ENCODE results near the gene BCL2L11.

Gene BCL2L11

DNA sequence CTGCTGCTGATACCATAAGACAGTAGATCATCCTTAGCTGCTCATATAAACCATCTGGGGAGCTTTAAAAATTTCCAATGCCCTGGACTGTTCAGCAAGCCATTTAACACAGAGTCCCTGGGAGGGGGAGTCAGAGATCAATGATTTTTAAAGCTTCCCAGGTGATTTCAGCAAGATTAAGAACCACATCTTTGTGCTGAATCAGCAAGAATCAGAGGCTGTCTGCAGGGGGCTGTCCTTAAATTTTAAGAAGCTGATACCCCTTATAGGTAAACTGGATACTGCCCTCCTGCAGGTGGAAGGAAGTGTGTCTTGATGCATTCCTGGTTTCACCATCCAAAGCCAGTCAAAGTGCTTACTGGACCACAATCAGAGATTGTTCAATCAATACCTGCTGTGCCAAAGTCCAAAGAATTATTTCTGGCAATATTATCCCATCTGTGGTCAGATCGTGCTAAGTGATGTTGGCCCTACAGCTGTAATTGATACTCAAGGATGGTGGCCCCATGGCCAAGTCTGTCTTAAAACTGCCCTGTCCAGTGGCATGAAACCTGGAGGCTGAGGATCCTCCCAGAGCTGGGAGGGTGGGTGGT, 72.2 kb downstream of the BCL2L11 start:
- DNase-seq (ENCODE audit: low read depth), result no peak

DNA sequence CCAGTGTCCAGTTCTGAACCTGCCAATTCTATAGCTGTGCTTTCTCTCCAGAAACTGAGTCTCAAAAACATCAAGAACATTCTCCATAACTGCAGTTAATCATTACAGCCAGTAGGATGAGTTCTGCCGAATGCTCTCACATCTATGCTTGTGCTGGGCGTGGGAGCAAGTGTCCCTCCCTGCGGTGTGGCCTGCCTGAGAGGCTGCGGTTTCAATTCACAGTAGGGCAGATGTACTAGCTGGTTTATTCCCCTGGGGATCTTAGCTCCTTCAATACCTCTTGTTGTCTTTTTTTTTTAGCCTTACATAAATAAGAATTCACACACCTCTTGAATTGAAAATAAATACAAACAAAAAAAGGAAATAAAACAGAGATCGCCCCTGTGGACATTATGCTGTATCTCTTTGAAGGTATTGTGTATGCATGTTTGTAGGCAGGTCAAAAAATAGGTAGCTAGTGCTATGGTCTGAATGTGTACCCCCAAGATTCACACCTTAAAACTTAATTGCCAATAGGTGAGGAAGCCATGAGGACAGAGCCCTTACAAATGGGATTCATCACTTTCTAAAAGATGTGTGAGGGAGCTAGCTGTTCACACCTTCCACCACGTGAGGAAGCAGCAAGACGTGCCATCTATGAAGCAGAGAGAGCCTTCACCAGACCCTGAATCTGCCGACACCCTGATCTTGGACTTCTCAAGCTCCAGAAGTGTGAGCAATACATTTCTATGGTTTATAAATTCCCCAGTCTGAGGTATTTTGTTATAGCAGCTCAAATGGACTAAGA, 74.3 kb downstream of the BCL2L11 start:
- DNase-seq (ENCODE audit: low read depth), result no peak

DNA sequence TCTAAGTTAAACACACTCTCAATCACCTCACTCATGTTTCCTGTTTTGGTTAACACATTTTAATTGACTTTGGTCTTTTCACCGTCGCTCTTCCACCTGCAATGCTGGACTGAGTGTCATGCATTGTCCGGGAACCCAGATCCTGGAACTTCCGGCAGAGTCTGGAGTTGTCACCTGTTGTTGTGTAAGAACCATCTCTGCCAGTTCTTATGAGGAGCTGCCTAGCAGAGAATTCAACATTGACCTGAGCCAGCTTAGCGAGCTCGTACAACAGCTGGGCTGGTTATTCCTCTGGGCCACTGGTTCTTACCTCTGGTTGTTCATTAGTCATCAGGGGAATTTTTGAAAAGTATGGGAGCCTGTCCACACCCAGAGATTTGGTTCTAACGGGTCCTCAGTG, 75.7 kb downstream of the BCL2L11 start:
- no peak for DNase-seq (ENCODE audit: low read depth)

DNA sequence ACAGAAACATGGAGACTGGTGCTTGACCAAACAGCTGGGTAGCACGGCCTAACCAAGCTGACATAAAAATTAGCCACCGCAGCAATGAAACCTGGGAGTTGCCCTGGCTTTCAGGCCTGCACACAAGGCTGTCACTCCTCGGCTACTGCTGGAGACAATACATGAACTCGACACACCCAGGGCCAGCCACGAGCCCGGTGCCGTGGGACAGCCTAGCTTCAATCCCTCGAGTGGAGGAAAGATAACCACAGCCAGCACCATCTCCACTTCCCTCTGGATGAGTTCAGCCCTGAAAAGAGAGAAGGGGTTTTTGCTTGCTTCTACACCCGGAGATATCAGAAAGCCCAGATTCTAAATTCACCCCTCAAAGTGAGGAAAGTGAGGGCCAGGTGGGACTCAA, 78.0 kb downstream of the BCL2L11 start:
- no peak for DNase-seq (ENCODE audit: low read depth)

DNA sequence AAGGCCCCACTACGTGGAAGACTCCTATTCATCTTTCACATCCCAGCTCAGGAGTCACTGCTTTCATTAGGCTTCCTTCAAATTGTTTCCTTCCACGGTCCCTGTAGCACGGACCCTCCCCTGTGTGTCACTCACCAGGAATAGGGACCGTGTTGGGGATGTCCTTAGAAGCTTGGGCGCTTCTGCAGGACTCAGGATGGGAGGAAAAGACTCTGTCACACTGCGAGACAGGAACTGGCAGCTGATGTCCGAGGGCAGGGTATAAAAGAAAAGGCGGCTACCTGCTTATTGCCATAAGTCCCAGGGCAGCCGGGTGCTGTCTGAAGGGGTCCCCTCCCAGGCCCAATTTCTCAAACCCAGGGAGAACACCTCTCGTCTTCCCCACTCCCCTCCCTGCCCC, 79.1 kb downstream of the BCL2L11 start:
- DNase-seq (ENCODE audit: low read depth), result no peak

DNA sequence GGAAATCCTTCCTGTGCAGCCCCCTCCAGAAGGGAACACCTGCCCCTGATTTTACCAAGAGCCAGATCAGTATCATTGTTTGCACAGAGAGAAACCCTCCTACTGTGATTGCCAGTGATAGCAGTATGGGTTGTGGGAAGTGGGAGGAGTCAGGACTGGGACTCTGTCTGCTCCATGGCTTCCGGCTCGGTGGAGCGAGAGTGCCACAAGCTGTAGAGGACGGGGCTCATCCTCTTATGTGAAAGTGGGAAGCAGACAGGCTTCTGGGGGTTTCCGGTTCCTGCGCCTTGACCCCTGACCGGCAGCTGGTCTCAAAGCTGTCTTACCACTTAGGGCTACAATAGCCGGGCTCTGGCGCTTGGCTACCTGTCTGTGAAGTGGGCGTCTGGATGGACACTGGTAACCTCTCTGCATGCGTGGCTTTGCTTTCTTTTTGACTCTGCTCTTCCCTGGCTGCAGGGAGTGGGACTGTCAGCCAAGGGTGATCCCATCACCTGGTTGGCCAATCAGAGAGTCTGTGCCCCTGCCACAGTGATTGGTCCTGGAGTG, 79.7 kb downstream of the BCL2L11 start:
- no peak for DNase-seq (ENCODE audit: low read depth)

DNA sequence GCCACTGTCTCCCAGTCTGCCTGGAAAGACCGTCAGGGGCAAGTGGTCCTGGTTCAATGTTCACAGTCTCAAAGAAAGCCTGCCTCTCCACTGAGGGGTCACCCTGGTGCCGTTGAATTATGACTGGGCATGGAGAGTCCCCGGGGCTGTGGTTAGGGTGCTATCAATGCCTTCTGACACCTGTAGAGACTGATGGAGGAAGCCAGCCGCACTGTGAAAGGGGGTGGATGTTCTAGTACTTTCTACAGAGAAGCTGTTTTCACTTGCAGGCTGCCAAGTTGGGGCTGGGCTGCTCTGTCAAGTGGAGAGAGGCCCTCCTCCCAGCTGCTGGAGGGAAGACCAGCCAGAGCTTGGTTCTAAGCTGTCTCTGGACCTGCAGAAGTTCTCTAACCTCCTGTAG, 80.5 kb downstream of the BCL2L11 start:
- DNase-seq (ENCODE audit: low read depth), result no peak

DNA sequence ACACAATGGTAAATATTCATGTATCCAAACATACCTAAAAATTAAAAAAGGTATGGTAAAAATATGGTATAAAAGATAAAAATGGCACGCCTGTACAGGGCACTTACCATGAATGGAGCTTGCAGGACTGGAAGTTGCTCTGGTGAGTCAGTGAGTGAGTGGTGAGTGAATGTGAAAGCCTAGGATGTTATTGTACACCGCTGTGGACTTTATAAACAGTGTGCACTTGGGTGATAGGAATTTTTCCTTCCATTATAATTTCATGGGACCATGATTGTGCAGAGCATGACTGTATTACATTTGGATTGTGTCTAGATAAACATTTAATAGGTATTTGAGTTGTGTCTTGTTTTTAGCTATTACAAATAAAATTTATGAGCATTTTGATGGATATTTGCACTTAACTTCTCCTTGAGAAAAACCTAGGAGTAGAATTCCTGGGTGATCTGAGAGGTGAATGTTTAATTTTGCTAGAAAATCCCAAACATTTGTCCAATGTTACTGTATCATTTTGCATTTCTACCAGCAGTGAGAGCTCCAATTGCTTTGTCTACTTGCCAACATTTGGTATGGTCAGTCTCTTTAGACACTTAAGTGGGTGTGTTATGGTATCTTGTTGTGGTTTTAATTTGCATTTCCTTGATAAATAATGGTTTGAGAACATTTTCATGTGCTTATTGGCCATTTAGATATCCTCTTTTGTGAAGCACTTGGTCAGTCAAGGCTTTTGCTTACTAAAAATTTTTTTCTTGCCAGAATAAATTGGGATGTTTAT, 81.7 kb downstream of the BCL2L11 start:
- DNase-seq (ENCODE audit: low read depth), result no peak

DNA sequence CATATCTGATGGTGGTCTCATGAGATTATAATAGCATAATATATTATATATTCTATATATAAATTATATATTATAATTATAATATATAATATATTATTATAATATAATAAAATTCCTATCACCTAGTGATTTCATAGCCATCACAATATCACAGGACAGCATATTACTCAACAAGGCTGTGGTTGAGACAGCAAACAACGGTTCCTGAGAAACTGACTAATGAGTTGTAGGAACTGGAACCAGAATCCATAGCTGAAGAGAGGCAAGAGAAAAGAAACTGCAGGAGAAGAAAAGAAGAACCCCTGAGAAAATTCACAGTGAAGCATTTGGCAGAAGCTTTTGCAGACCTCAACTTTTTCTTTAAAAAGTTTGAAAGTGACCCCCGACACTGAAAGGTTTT, 84.0 kb downstream of the BCL2L11 start:
- DNase-seq (ENCODE audit: low read depth), result no peak

DNA sequence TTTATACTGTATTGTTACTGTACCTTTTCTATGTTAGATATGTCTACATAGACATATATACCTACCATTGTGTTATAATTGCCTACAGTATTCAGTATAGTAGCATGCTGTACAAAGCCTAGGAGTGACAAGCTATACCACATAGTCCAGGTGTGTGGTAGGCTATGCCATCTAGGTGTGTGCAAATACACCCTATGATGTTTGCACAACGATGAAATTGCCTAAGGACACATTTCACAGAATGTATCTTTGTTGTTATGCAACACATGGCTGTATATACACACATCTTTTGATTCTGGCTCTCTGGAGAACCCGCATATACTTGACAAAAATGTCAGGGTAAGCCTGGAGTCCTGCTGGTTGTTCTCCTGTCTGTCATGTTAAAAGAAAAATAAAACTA, 85.1 kb downstream of the BCL2L11 start:
- no peak for DNase-seq (ENCODE audit: low read depth)

DNA sequence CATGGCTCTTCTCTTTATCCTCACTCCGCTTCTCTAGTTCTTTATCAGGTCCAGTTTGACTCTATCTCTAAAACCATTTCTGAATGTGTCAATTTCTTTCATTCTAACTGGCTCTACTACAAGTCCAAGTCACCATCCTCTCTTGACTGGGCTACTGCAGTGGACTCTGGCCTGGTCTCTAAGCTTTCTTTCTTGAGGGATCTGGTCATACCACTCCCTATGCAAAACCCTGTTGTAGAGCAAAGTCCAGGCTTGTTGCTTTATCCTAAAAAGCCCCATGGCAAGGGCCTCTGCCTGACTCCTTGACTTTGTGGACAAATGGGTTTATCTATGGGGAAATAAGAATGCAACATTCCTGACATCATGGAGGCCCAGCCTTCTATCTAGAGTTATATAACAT, 87.1 kb downstream of the BCL2L11 start:
- DNase-seq (ENCODE audit: low read depth), result no peak

DNA sequence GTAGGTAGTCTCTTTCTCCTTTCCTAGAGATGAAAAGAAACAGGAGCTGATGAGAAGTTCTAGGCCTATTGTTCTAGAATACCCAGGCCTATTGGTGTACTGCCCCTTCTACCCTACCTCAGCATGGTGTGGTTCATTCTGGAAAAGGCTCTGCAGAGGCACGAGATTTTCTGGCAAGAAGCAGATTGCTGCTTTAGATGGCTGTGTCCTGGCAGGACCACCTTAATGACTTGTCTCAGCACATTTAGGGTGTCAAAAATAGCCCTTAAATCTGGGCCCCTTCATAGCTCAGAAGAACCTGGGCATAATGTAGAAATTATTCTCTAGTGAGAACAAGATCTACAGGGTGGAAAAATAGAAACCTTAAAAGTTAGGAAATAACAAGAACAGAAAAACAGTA, 87.9 kb downstream of the BCL2L11 start:
- no peak for DNase-seq (ENCODE audit: low read depth)

DNA sequence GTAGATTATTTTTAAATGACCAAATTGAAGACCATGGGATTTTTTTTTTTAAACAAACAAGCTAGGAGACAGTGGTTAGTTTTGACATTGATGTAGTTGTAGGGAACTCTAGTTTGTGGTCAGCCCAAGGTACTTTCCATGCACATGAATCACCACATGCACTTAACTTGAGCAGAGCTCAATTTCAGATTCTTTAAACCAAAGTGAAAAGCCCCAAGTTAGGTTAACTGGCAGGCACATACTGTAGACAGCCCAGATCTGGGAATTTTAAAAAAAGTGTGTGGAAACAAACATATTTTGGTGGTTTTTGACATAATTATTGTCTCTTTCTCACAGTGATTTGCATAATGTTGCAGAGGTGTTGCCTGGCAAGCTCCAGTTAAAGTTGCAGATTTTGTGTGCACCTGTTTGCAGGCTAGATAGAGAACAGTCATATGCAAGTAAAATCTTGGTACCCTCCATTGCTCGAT, 88.4 kb downstream of the BCL2L11 start:
- no peak for DNase-seq (ENCODE audit: low read depth)

DNA sequence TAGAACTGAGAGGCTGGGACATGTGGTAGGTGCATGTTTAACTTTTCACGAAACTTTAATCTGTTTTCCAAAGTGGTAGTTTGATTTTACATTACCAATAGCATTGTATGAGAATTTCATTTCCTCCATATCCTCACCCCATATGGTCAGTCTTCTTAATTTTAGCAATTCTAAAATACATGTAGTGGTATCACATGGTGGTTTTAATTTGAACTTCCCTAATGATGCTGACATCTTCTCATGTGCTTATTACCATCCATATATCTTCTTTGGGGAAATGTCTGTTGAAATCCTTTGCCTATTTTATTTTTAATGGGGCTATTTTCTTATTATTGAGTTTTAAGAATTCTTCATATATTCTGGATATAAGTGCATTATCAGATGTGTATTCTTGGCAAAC, 89.3 kb downstream of the BCL2L11 start:
- DNase-seq (ENCODE audit: low read depth), result no peak

DNA sequence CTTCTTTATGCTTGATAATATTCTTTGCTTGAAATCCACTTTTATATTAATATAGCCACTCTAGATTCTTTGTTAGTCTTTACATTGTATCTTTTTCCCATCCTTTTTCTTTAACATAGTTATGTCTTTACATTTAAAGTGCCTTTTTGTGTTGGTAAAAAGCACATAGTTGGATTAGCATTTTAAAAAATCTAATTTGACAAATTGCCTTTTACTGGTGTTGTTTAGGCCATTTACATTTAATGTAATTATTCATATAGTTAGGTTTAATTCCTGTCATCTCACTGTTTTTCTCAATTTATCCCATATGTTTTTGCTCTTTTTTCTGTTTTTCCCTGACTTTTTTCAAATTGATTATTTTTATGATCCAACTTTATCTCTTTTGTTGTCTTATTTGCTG, 93.2 kb downstream of the BCL2L11 start:
- no peak for DNase-seq (ENCODE audit: low read depth)

DNA sequence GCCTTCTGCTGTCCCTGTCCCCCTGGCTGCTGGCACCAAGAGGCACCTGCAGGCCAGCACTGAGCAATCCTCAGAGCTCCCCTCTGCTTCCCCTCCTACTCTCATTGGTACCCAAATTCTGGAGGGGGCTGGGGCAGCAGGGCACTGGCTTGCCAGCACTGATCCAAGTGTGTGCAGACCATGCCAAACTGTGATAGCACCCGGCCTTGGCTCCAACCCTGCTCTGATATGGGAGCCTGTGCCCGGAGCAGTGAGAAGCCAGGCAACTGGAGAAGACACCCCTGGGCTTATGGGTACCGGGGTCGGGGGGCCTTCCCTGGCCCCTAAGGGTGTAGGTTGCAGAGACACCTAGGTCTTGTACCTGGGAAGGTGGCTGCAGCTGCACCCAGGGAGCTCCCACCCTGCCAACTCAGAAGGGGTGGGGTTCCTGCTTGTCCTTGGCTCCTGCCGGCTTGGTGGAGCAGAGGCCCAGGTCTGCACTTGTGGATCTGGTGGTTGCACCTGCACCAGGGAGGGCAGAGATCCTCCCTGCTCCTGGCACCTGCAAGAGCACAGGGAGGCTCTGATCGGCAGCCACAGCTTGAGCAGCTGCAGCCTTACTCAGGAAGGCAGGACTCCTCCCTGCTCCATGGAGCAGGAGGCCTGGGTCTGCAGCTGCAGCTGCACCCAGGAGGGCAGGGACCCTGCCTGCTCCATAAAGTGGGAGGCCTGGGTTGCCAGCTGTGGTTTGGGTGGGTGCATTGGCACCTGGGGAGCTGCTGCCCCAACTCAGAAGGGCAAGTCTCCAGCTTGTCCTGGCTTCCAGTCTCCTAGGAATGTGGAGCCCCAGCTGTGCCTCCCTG, 96.3 kb downstream of the BCL2L11 start:
- DNase-seq (ENCODE audit: low read depth), result no peak

Measured in stimulated activated CD4-positive, alpha-beta T cell treated with anti-CD3 and anti-CD28 coated beads, Interleukin-2, amount 100 ng/mL, for 4 hours (primary cell).